T-cell (primary cell): ENCODE results near the gene TMEM129. TPM values are rescaled to one million over a fixed set of nuclear protein-coding genes. Genes with fewer than 3 reads are reported as not detected.

Experiments used
- ATAC-seq, 4 experiments: fragments of 200-7000 bp in 3 of 4; fragments of 150-1000 bp in 1 of 4; cut with Tn5 transposase; replicated peaks in 1 of 4; 1 replicate in 3 of 4; 2 replicates in 1 of 4; pipeline ENCODE4 v1.10.0; 2021; ENCODE audit warnings: moderate library complexity in 3 of 4, mild to moderate bottlenecking in 2 of 4, moderate number of reproducible peaks in 1 of 4
- CTCF ChIA-PET, 2 donors: fragments of 300-600 bp; sonication (Branson Sonifier 250); formaldehyde crosslinking; loops; one replicate each; lab custom pipeline; 2022; ENCODE audit warnings: antibody characterized with exemption in 2 of 2; lab: Charles Lee
- POLR2A ChIA-PET, 2 donors: fragments of 300-600 bp; sonication (Branson Sonifier 250); formaldehyde crosslinking; loops; one replicate each; lab custom pipeline; 2022; ENCODE audit warnings: antibody characterized with exemption in 2 of 2; lab: Charles Lee
- DNase-seq, 35 experiments: peaks; one replicate each; pipeline versions ENCODE4 v3.0.0 to v3.0.0-alpha.2; 2013 to 2023
- H3K27ac ChIP-seq: one replicate; pipeline ENCODE4 v1.5.1; 2013; ENCODE audit warnings: low read length
- H3K27me3 ChIP-seq, 2 experiments: replicated peaks in 1 of 2; 1 replicate in 1 of 2; 2 replicates in 1 of 2; pipeline versions ENCODE4 v1.6.1 to v1.7.0; 2013; ENCODE audit warnings: low read length in 1 of 2, mixed read lengths in 1 of 2; ENCODE audit not compliant: control insufficient read depth in 2 of 2, insufficient read depth in 2 of 2; ENCODE audit errors: extremely low read depth in 1 of 2
- H3K36me3 ChIP-seq, 2 donors: 1 replicate in 1 of 2; 2 replicates in 1 of 2; pipeline versions ENCODE4 v1.6.1 to v1.7.0; 2013; ENCODE audit warnings: low read length in 1 of 2; ENCODE audit not compliant: control insufficient read depth in 2 of 2, insufficient read depth in 1 of 2; ENCODE audit errors: extremely low read depth in 1 of 2
- H3K4me1 ChIP-seq, 2 experiments: 1 replicate in 1 of 2; 2 replicates in 1 of 2; pipeline versions ENCODE4 v1.6.1 to v1.7.0; 2013; ENCODE audit warnings: low read length in 2 of 2, mixed read lengths in 1 of 2; ENCODE audit not compliant: insufficient read depth in 2 of 2, control insufficient read depth in 1 of 2; ENCODE audit errors: extremely low read depth in 1 of 2
- H3K4me3 ChIP-seq, 2 donors: 1 replicate in 1 of 2; 2 replicates in 1 of 2; pipeline versions ENCODE4 v1.5.1 to v1.7.0; 2013; ENCODE audit warnings: mild to moderate bottlenecking in 2 of 2, low read length in 1 of 2, moderate library complexity in 1 of 2; ENCODE audit not compliant: control insufficient read depth in 1 of 2; ENCODE audit errors: extremely low read depth in 1 of 2
- H3K9me3 ChIP-seq: 2 replicates; pipeline ENCODE4 v1.7.0; 2013
- H3K27ac Mint-ChIP-seq, 2 donors: one replicate each; pipeline ENCODE4 v1.8.0; 2020 to 2021; ENCODE audit warnings: mild to moderate bottlenecking in 2 of 2, mixed read lengths in 2 of 2
- H3K27me3 Mint-ChIP-seq, 2 donors: one replicate each; pipeline ENCODE4 v1.8.0; 2021 to 2022; ENCODE audit warnings: mixed read lengths in 2 of 2
- H3K36me3 Mint-ChIP-seq: one replicate; pipeline ENCODE4 v1.8.0; 2021; ENCODE audit warnings: mixed read lengths
- H3K4me1 Mint-ChIP-seq, 3 donors: one replicate each; pipeline ENCODE4 v1.8.0; 2020 to 2022; ENCODE audit warnings: mixed read lengths in 3 of 3, mild to moderate bottlenecking in 1 of 3
- H3K4me3 Mint-ChIP-seq, 3 donors: one replicate each; pipeline ENCODE4 v1.8.0; 2020 to 2022; ENCODE audit warnings: mild to moderate bottlenecking in 3 of 3, mixed read lengths in 3 of 3, moderate library complexity in 3 of 3
- H3K9me3 Mint-ChIP-seq, 3 donors: one replicate each; pipeline ENCODE4 v1.8.0; 2020 to 2022; ENCODE audit warnings: mixed read lengths in 3 of 3
- WGBS: methylation state at CpG from one replicate; pipeline ENCODE4 v1.1.5; 2013; ENCODE audit warnings: missing lambda C conversion rate; ENCODE audit not compliant: insufficient coverage; 5-methylcytosine and 5-hydroxymethylcytosine counted together
- total RNA-seq, 35 experiments: library from RNA in 6 of 35; stranded (reverse) in 6 of 35; fragments of 120-200 nt in 1 of 35; gene quantifications; one replicate each; pipeline versions ENCODE4 v1.2.1 to v1.2.4 and lab custom pipeline; 2013 to 2026

TMEM129 gene
- total RNA-seq, 5 donors from 2014 or later (not counting 1 experiment from before 2014, with no cell fraction given) = 22.9 to 49.4 (median 46.3) TPM

- no peaks in the 10 kb centered on the region for H3K9me3 Mint-ChIP-seq
- ChIA-PET POLR2A (interaction anchor here (0.5 to 1.0 kb wide), 7 partner anchors 8 to 75 kb away, joined by 3 to 14 read pairs (median 4); partner anchors contain the start of genes TMEM129 (in 2 of the 2) and TACC3 (in 1 of the 2)), CTCF (interaction anchor here in 1 of 2 donors (1.3 to 1.6 kb wide), 3 partner anchors 9 to 18 kb away, joined by 5 to 14 read pairs (median 8); partner anchors contain the start of genes TACC3 and TMEM129)
- DNase-seq = peak in 9 of 35 experiments; percentile 9 to 53 (median 25)
- H3K27ac ChIP-seq = peak overlapping the region; percentile 73
- no peaks in the 10 kb centered on the region for H3K27me3 ChIP-seq
- peak; percentile 29 to 43 (median 38) for ATAC-seq
- peaks cover 14 to 60% of the 10 kb centered on the region in 2 experiments for H3K4me1 ChIP-seq
- H3K27ac Mint-ChIP-seq = peak overlapping the region; percentile 90 to 93
- H3K36me3 Mint-ChIP-seq = peaks cover 14% of the 10 kb centered on the region
- peaks cover 49 to 71% (median 65%) of the 10 kb centered on the region in 3 donors for H3K4me1 Mint-ChIP-seq
- WGBS = 1% methylated on average over 83 of the region's 85 CpGs
- H3K4me3 Mint-ChIP-seq = peak overlapping the region; percentile 87 to 96 (median 93)
- peaks cover 1 to 3% of the 10 kb centered on the region in 2 donors for H3K36me3 ChIP-seq
- peak overlapping the region; percentile 80 to 90 for H3K4me3 ChIP-seq
- no peaks in the 10 kb centered on the region for H3K27me3 Mint-ChIP-seq
- no peaks in the 10 kb centered on the region for H3K9me3 ChIP-seq
Observed at GRCh38 chr4:1711571-1712215, 9.4 kb downstream of the TMEM129 start.

GRCh38 chr4:1711055-1711570, 10.0 kb downstream of the TMEM129 start:
- ATAC-seq (no peak), DNase-seq (no peak)
- Histone ChIP-seq H3K9me3 (no peaks in the 10 kb centered on the region), H3K4me1 (peaks cover 14 to 60% of the 10 kb centered on the region in 2 experiments), H3K27ac (peak overlapping the region; percentile 73), H3K36me3 (peaks cover 4 to 6% of the 10 kb centered on the region in 2 donors), H3K27me3 (no peaks in the 10 kb centered on the region), H3K4me3 (peak overlapping the region; percentile 80 to 90)
- H3K9me3 Mint-ChIP-seq = no peaks in the 10 kb centered on the region
- H3K4me1 Mint-ChIP-seq = peaks cover 49 to 74% (median 67%) of the 10 kb centered on the region in 3 donors
- ChIA-PET POLR2A (interaction anchor here in 1 of 2 donors (0.9 kb wide), 1 partner anchor 12 kb away, joined by 4 read pairs; no protein-coding TSS in a partner anchor), CTCF (interaction anchor here in 1 of 2 donors (1.3 to 1.5 kb wide), 2 partner anchors 10 to 18 kb away, joined by 8 to 14 read pairs; partner anchors contain the start of genes TACC3 and TMEM129)
- 5% methylated on average over 19 of the region's 22 CpGs for WGBS
- peak overlapping the region; percentile 87 to 96 (median 93) for H3K4me3 Mint-ChIP-seq
- H3K27ac Mint-ChIP-seq = peak overlapping the region; percentile 90 to 93
- no peaks in the 10 kb centered on the region for H3K27me3 Mint-ChIP-seq
- H3K36me3 Mint-ChIP-seq = peaks cover 18% of the 10 kb centered on the region

DNA sequence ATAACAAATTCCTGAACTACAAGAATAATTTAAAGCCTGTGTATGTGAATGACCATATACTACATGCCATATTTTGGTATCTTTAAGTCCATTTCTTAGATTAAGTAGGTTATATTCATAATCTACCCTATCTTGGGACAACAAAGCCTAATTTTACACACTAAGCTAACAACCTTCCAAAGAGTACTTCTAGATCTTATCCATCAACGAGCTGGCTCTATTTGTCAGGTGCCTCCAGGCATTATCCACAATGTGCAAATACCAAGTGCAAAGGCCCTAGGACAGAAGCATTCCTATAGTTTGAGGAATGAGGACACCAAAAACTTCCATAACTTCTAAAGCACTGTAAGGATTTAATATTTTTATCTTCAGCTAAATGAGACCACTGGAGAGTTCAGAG, 12.5 kb downstream of the TMEM129 start:
- H3K27ac Mint-ChIP-seq = peak overlapping the region in 1 of 2 donors; percentile 63
- Histone ChIP-seq H3K27ac (no peak overlapping the region), H3K4me1 (peaks cover 11 to 39% of the 10 kb centered on the region in 2 experiments), H3K27me3 (no peaks in the 10 kb centered on the region), H3K4me3 (no peak overlapping the region), H3K36me3 (peaks cover 5 to 17% of the 10 kb centered on the region in 2 donors), H3K9me3 (no peaks in the 10 kb centered on the region)
- H3K27me3 Mint-ChIP-seq = no peaks in the 10 kb centered on the region
- no peaks in the 10 kb centered on the region for H3K9me3 Mint-ChIP-seq
- ChIA-PET POLR2A (interaction anchor here in 1 of 2 donors (0.6 kb wide), 1 partner anchor 35 kb away, joined by 3 read pairs; no protein-coding TSS in a partner anchor), CTCF (interaction anchor here (0.6 to 2.9 kb wide), 4 partner anchors 10 to 15 kb away, joined by 3 to 22 read pairs (median 6); no protein-coding TSS in a partner anchor)
- peak overlapping the region in 2 of 3 donors; percentile 7 to 27 for H3K4me3 Mint-ChIP-seq
- H3K36me3 Mint-ChIP-seq = peaks cover 24% of the 10 kb centered on the region
- no peak for DNase-seq
- WGBS = no CpG with 5 or more reads among the region's 1 CpG
- ATAC-seq = no peak
- peaks cover 53 to 68% (median 58%) of the 10 kb centered on the region in 3 donors for H3K4me1 Mint-ChIP-seq

- H3K36me3 ChIP-seq = peaks cover 5 to 33% of the 10 kb centered on the region in 2 donors
Observed at GRCh38 chr4:1706358-1706757, 14.8 kb downstream of the TMEM129 start.

DNA sequence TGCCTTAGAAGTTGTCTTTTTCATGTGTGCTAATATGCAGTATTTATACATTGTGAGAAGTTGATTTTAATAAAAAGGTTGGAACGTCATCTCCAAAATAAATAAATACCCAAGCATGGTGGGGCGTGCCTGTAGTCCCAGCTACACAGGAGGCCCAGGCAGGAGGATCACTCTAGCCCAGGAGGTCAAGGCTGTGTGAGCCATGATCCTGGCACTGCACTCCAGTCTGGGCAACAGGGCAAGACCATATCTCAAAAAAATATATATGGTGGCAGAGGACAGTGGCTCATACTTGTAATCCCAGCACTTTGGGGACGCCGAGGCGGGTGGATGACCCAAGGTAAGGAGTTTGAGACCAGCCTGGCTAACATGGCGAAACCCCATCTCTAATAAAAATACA, 15.4 kb downstream of the TMEM129 start:
- ChIA-PET POLR2A (no interaction called here), CTCF (interaction anchor here in 1 of 2 donors (0.6 to 1.0 kb wide), 2 partner anchors 15 to 21 kb away, joined by 3 to 5 read pairs; partner anchors contain the start of genes TACC3 and TMEM129)
- Mint-ChIP-seq H3K4me3 (no peak overlapping the region), H3K27ac (no peak overlapping the region), H3K27me3 (no peaks in the 10 kb centered on the region), H3K9me3 (no peaks in the 10 kb centered on the region), H3K4me1 (peaks cover 40 to 64% (median 55%) of the 10 kb centered on the region in 3 donors), H3K36me3 (peaks cover 34% of the 10 kb centered on the region)
- Histone ChIP-seq H3K9me3 (no peaks in the 10 kb centered on the region), H3K36me3 (peaks cover 5 to 39% of the 10 kb centered on the region in 2 donors), H3K4me1 (peaks cover 0 to 23% of the 10 kb centered on the region in 2 experiments), H3K27me3 (no peaks in the 10 kb centered on the region), H3K27ac (no peak overlapping the region), H3K4me3 (no peak overlapping the region)
- DNase-seq (no peak), ATAC-seq (no peak)
- WGBS = no CpG with 5 or more reads among the region's 6 CpGs

More at GRCh38 chr4:1706358-1706757, 14.8 kb downstream of the TMEM129 start:
- no peak for DNase-seq
- H3K4me3 ChIP-seq = no peak overlapping the region
- H3K27ac ChIP-seq = no peak overlapping the region
- WGBS = 96% methylated on average over 6 of the region's 6 CpGs
- no peak for ATAC-seq
- CTCF ChIA-PET = interaction anchor here in 1 of 2 donors (0.6 to 1.0 kb wide), 2 partner anchors 15 to 20 kb away, joined by 3 to 5 read pairs; partner anchors contain the start of genes TACC3 and TMEM129
- peaks cover 6 to 29% of the 10 kb centered on the region in 2 experiments for H3K4me1 ChIP-seq
- no peak overlapping the region for H3K4me3 Mint-ChIP-seq
- POLR2A ChIA-PET = no interaction called here
- no peaks in the 10 kb centered on the region for H3K27me3 ChIP-seq
- no peaks in the 10 kb centered on the region for H3K9me3 ChIP-seq
- H3K4me1 Mint-ChIP-seq = peaks cover 47 to 70% (median 60%) of the 10 kb centered on the region in 3 donors
- no peak overlapping the region for H3K27ac Mint-ChIP-seq
- no peaks in the 10 kb centered on the region for H3K27me3 Mint-ChIP-seq
- H3K36me3 Mint-ChIP-seq = peaks cover 34% of the 10 kb centered on the region
- no peaks in the 10 kb centered on the region for H3K9me3 Mint-ChIP-seq

DNA sequence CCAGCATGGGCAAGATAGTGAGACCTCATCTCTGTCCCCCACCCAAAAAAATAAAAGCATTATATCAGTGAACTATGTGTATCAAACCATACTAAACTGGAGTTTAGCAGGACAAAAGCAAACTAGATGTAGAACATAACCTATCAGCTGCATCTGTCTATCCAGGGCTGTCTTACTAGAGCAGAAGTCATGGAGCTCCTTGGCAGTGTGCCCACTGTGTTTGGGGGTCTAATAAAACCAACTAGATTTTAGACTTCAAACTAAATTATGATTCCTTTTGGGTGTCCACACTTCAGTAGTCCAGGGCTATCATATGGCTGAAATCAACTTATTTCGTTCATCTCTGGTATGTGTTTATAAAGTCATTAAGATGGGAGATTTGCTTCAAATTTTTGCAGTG, 17.3 kb downstream of the TMEM129 start:
- Mint-ChIP-seq H3K27me3 (no peaks in the 10 kb centered on the region), H3K27ac (no peak overlapping the region), H3K36me3 (peaks cover 36% of the 10 kb centered on the region), H3K4me1 (peaks cover 22 to 45% (median 39%) of the 10 kb centered on the region in 3 donors), H3K9me3 (no peaks in the 10 kb centered on the region), H3K4me3 (no peak overlapping the region)
- Histone ChIP-seq H3K9me3 (no peaks in the 10 kb centered on the region), H3K4me3 (no peak overlapping the region), H3K27ac (no peak overlapping the region), H3K4me1 (peaks cover 0 to 8% of the 10 kb centered on the region in 2 experiments), H3K36me3 (peaks cover 5 to 54% of the 10 kb centered on the region in 2 donors), H3K27me3 (no peaks in the 10 kb centered on the region)
- ATAC-seq = no peak
- POLR2A ChIA-PET = no interaction called here
- no CpG with 5 or more reads among the region's 1 CpG for WGBS
- CTCF ChIA-PET = interaction anchor here in 1 of 2 donors (1.6 kb wide), 1 partner anchor 11 kb away, joined by 11 read pairs; no protein-coding TSS in a partner anchor
- DNase-seq = no peak
